Mucosa of rectum (tissue), 2 donors: ENCODE data around the gene ASIC2.

ENCODE experiments used
- H3K27ac ChIP-seq, 2 donors: one replicate each; pipeline ENCODE4 v1.7.0; 2013; ENCODE audit warnings: inconsistent platforms in 2 of 2, low read depth in 2 of 2, low read length in 2 of 2
- H3K27me3 ChIP-seq, 2 donors: one replicate each; pipeline ENCODE4 v1.7.0; 2013; ENCODE audit warnings: low read length in 2 of 2; ENCODE audit not compliant: control insufficient read depth in 2 of 2, insufficient read depth in 2 of 2
- H3K36me3 ChIP-seq, 2 donors: one replicate each; pipeline ENCODE4 v1.7.0; 2013; ENCODE audit warnings: low read length in 2 of 2; ENCODE audit not compliant: control insufficient read depth in 2 of 2, insufficient read depth in 2 of 2
- H3K4me1 ChIP-seq, 2 donors: one replicate each; pipeline ENCODE4 v1.7.0; 2013; ENCODE audit warnings: low read length in 2 of 2, mild to moderate bottlenecking in 1 of 2; ENCODE audit not compliant: control insufficient read depth in 2 of 2, insufficient read depth in 2 of 2
- H3K4me3 ChIP-seq, 2 donors: one replicate each; pipeline ENCODE4 v1.7.0; 2013; ENCODE audit warnings: low read length in 2 of 2
- H3K9ac ChIP-seq, 2 donors: one replicate each; pipeline ENCODE4 v1.7.0; 2013; ENCODE audit warnings: low read length in 2 of 2, low read depth in 1 of 2, mild to moderate bottlenecking in 1 of 2
- H3K9me3 ChIP-seq, 2 donors: one replicate each; pipeline ENCODE4 v1.7.0; 2013; ENCODE audit warnings: low read length in 2 of 2; ENCODE audit not compliant: control insufficient read depth in 2 of 2
- donor health status: healthy.
- donor health status: Normal muscosa, but diverticular disease.

The ASIC2 gene

DNA sequence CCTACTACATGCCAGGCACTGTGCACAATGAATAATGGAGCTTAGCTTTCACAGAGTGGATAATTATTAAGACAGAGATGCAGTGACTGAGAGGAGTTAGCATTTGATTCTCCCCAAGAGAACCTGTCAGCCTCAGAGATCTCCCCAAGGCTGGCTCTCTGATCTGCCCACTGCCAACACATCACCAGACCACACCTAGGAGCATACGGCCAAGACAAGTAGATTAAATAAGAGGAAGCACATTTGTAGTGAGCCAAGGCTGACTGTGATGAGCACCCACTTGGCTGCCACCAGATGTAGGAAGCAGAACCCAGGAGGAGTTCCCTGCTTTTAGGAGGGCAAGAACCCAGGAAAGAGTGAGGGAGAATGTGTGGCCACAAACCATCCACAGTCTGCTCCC, 171.3 kb downstream of the ASIC2 start:
- Histone ChIP-seq H3K4me3 (no peak overlapping the region), H3K4me1 (no peaks in the 10 kb centered on the region), H3K36me3 (no peaks in the 10 kb centered on the region), H3K27ac (no peak overlapping the region), H3K9ac (no peak overlapping the region), H3K27me3 (peaks cover 3 to 4% of the 10 kb centered on the region in 2 donors), H3K9me3 (no peaks in the 10 kb centered on the region)

- no peaks in the 10 kb centered on the region for H3K9me3 ChIP-seq
- H3K36me3 ChIP-seq = no peaks in the 10 kb centered on the region
- no peaks in the 10 kb centered on the region for H3K4me1 ChIP-seq
- no peak overlapping the region for H3K27ac ChIP-seq
- peaks cover 3 to 4% of the 10 kb centered on the region in 2 donors for H3K27me3 ChIP-seq
- H3K9ac ChIP-seq = no peak overlapping the region
- no peak overlapping the region for H3K4me3 ChIP-seq
These were observed 171.8 kb downstream of the ASIC2 start for GRCh38 chr17:33121272-33121671.

DNA sequence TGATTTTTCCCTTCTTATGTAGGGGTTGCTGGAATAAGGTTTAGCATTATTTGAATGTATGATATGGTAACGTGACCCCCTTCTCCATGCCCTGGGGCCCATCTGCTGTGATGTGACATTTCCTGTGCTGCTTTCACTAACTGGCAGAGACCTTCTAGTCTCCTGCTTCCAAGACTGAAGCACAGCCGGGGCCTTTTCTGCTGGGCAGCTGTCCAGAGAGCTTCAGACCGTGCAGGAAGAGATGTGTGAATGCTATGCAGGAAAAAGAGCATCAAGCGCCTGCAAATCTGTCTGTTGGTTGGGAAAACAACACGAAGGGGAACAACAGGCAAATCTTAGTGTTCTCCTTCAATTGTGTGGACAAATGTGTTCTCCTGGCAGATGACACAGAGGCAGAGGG, 173.0 kb downstream of the ASIC2 start:
- Histone ChIP-seq H3K27me3 (peaks cover 3 to 4% of the 10 kb centered on the region in 2 donors), H3K4me1 (no peaks in the 10 kb centered on the region), H3K4me3 (no peak overlapping the region), H3K9me3 (no peaks in the 10 kb centered on the region), H3K27ac (no peak overlapping the region), H3K36me3 (no peaks in the 10 kb centered on the region), H3K9ac (no peak overlapping the region)

- H3K27me3 ChIP-seq = peaks cover 3 to 4% of the 10 kb centered on the region in 2 donors
- no peaks in the 10 kb centered on the region for H3K4me1 ChIP-seq
- H3K9ac ChIP-seq = no peak overlapping the region
- no peak overlapping the region for H3K27ac ChIP-seq
- no peaks in the 10 kb centered on the region for H3K36me3 ChIP-seq
- no peak overlapping the region for H3K4me3 ChIP-seq
- H3K9me3 ChIP-seq = no peaks in the 10 kb centered on the region
These were observed 174.6 kb downstream of the ASIC2 start for GRCh38 chr17:33118391-33119075.

GRCh38 chr17:33116021-33116551, 177.0 kb downstream of the ASIC2 start:
- Histone ChIP-seq H3K36me3 (no peaks in the 10 kb centered on the region), H3K9me3 (no peaks in the 10 kb centered on the region), H3K4me3 (no peak overlapping the region), H3K27me3 (no peaks in the 10 kb centered on the region), H3K4me1 (no peaks in the 10 kb centered on the region), H3K9ac (no peak overlapping the region), H3K27ac (no peak overlapping the region)

GRCh38 chr17:33115366-33115765, 177.7 kb downstream of the ASIC2 start:
- H3K36me3 ChIP-seq = no peaks in the 10 kb centered on the region
- no peaks in the 10 kb centered on the region for H3K9me3 ChIP-seq
- no peaks in the 10 kb centered on the region for H3K4me1 ChIP-seq
- no peak overlapping the region for H3K4me3 ChIP-seq
- H3K9ac ChIP-seq = no peak overlapping the region
- H3K27ac ChIP-seq = no peak overlapping the region
- no peaks in the 10 kb centered on the region for H3K27me3 ChIP-seq

- Histone ChIP-seq H3K27me3 (no peaks in the 10 kb centered on the region), H3K27ac (no peak overlapping the region), H3K9me3 (no peaks in the 10 kb centered on the region), H3K4me3 (no peak overlapping the region), H3K9ac (no peak overlapping the region), H3K36me3 (no peaks in the 10 kb centered on the region), H3K4me1 (no peaks in the 10 kb centered on the region)
These were observed 179.1 kb downstream of the ASIC2 start for GRCh38 chr17:33113991-33114370.

GRCh38 chr17:33113276-33113990, 179.7 kb downstream of the ASIC2 start:
- Histone ChIP-seq H3K9me3 (no peaks in the 10 kb centered on the region), H3K4me3 (no peak overlapping the region), H3K27ac (no peak overlapping the region), H3K27me3 (no peaks in the 10 kb centered on the region), H3K4me1 (no peaks in the 10 kb centered on the region), H3K36me3 (no peaks in the 10 kb centered on the region), H3K9ac (no peak overlapping the region)

GRCh38 chr17:33112763-33113162, 180.3 kb downstream of the ASIC2 start:
- Histone ChIP-seq H3K27ac (no peak overlapping the region), H3K27me3 (no peaks in the 10 kb centered on the region), H3K36me3 (no peaks in the 10 kb centered on the region), H3K4me3 (no peak overlapping the region), H3K9me3 (no peaks in the 10 kb centered on the region), H3K4me1 (no peaks in the 10 kb centered on the region), H3K9ac (no peak overlapping the region)

GRCh38 chr17:33109336-33110072, 183.6 kb downstream of the ASIC2 start:
- H3K9ac ChIP-seq = no peak overlapping the region
- H3K36me3 ChIP-seq = no peaks in the 10 kb centered on the region
- H3K27me3 ChIP-seq = no peaks in the 10 kb centered on the region
- H3K9me3 ChIP-seq = no peaks in the 10 kb centered on the region
- no peak overlapping the region for H3K27ac ChIP-seq
- no peaks in the 10 kb centered on the region for H3K4me1 ChIP-seq
- no peak overlapping the region for H3K4me3 ChIP-seq
